ENCODE measurements around the gene LMCD1.

GRCh38 chr3:8555725-8556472 lies 54.3 kb downstream of the LMCD1 start:
- TF ChIP-seq, protein P1, sequence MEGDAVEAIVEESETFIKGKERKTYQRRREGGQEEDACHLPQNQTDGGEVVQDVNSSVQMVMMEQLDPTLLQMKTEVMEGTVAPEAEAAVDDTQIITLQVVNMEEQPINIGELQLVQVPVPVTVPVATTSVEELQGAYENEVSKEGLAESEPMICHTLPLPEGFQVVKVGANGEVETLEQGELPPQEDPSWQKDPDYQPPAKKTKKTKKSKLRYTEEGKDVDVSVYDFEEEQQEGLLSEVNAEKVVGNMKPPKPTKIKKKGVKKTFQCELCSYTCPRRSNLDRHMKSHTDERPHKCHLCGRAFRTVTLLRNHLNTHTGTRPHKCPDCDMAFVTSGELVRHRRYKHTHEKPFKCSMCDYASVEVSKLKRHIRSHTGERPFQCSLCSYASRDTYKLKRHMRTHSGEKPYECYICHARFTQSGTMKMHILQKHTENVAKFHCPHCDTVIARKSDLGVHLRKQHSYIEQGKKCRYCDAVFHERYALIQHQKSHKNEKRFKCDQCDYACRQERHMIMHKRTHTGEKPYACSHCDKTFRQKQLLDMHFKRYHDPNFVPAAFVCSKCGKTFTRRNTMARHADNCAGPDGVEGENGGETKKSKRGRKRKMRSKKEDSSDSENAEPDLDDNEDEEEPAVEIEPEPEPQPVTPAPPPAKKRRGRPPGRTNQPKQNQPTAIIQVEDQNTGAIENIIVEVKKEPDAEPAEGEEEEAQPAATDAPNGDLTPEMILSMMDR (IDR thresholded peaks at IDR 0.05) = no peak
- TF ChIP-seq GABPA (IDR thresholded peaks at IDR 0.05; ENCODE audit: low read depth) (no peak), MEF2A (IDR thresholded peaks at IDR 0.05; ENCODE audit: borderline replicate concordance, low read depth) (no peak), TAF1 (IDR thresholded peaks at IDR 0.05; ENCODE audit: borderline replicate concordance, low read depth, low read length) (no peak), RAD21 (IDR thresholded peaks at IDR 0.05; ENCODE audit: low read length) (no peak), POLR2AphosphoS5 (IDR thresholded peaks at IDR 0.05; ENCODE audit: low read depth, low read length) (no peak)
- TF ChIP-seq, protein P2, sequence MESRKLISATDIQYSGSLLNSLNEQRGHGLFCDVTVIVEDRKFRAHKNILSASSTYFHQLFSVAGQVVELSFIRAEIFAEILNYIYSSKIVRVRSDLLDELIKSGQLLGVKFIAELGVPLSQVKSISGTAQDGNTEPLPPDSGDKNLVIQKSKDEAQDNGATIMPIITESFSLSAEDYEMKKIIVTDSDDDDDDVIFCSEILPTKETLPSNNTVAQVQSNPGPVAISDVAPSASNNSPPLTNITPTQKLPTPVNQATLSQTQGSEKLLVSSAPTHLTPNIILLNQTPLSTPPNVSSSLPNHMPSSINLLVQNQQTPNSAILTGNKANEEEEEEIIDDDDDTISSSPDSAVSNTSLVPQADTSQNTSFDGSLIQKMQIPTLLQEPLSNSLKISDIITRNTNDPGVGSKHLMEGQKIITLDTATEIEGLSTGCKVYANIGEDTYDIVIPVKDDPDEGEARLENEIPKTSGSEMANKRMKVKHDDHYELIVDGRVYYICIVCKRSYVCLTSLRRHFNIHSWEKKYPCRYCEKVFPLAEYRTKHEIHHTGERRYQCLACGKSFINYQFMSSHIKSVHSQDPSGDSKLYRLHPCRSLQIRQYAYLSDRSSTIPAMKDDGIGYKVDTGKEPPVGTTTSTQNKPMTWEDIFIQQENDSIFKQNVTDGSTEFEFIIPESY (IDR thresholded peaks at IDR 0.05; ENCODE audit: borderline replicate concordance, low read depth) = no peak
- TF ChIP-seq, protein P3, sequence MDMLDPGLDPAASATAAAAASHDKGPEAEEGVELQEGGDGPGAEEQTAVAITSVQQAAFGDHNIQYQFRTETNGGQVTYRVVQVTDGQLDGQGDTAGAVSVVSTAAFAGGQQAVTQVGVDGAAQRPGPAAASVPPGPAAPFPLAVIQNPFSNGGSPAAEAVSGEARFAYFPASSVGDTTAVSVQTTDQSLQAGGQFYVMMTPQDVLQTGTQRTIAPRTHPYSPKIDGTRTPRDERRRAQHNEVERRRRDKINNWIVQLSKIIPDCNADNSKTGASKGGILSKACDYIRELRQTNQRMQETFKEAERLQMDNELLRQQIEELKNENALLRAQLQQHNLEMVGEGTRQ (IDR thresholded peaks at IDR 0.05; ENCODE audit: borderline replicate concordance, low read depth, low read length) = no peak
